Raji (cell line): ENCODE results near the gene FBXW7.

Source experiments
- POLR2A ChIP-seq: IDR thresholded peaks from 2 replicates; pipeline ENCODE4 v1.6.1; 2011; ENCODE audit warnings: low read depth, low read length, control low read depth; ENCODE audit not compliant: insufficient read depth

The FBXW7 gene

DNA sequence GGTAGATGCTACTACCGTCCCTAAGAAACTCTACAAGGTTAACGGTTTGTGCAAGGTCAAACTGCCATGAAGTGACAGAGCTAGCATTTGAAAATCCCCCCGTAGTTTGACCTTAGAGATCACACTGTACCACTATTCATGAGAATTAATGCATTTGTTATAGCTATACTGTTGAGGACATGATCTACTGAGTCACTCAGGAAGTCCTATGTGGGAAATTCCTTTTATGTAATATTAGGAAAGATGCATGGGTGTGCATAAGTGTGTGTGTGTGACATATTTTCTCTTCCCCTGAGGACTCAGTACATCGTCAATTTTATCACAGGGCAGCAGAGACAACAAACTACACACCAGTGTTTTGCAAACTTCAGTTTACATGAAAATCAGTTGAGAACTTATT, 141.1 kb downstream of the FBXW7 start:
- TF ChIP-seq POLR2A: no peak

DNA sequence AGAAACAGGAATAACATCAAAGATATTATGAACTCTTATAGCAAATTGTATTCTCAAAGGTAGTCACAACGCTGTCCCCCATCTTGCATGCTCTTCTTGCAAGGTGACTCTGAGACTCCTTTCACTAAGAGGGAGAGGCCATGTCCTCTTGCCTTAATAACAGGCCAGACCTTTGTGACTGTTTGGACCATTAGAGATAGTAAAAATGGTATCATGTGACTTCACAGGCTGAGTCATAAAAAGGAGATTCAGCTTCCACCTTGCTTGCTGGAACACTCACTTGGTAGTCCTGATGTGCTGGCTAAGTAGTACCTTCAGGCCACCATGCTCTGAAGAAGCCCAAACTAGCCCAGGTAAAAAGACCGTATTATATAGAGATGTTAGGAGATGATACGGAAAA, 143.8 kb downstream of the FBXW7 start:
- TF ChIP-seq POLR2A: no peak

DNA sequence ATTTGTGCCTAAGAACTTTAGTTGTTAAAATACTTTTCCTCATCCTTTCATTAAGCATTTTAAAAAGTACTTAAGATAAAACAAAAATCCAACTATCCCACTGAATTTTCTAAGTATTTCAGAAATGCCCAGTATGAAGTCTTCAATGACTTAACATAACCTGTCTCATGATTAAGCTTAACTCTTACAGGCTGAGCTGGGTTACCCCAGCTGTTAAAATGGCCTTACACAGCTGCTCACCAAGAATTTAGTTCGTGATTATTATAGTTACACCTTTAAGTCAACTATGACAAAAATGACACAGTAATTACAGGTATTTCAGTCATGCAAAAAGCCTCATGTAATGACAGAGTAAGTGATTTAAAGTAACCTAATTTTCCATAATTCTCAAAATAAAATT, 145.7 kb downstream of the FBXW7 start:
- no peak for TF ChIP-seq POLR2A

DNA sequence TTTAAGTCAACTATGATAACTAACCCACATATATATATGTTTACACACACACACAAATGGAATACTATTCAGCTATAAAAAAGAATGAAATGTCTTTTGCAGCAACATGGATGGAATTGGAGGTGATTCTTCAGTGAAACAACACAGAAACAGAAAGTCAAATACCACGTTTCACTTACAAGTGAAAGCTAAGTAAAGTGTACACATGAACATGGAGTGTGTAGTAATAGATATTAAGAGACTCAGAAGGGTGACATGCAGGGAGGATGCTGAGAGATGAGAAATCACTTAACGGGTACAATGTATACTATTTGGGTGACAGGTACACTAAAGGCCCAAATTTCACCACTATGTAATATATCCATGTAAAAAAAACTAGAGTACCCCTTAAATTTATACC, 146.5 kb downstream of the FBXW7 start:
- TF ChIP-seq POLR2A: no peak

DNA sequence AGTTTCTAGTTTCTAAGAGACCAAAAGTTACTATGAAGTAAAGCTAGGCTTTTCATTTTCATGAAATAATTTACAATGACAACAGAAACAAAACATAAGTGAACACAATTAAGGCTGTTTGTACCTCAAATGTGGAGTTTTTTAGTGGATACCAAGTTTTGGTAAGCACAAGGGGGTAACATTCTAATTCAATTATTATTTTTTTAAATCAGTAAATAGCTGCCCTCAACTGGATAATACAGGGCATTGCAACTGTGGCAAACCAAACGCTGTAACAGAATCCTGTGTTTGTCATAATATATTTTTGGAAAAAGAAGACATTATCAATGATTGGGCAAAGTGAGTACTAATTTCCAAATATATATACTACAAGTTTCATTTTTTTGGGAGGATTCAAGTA, 150.3 kb downstream of the FBXW7 start:
- no peak for TF ChIP-seq POLR2A

DNA sequence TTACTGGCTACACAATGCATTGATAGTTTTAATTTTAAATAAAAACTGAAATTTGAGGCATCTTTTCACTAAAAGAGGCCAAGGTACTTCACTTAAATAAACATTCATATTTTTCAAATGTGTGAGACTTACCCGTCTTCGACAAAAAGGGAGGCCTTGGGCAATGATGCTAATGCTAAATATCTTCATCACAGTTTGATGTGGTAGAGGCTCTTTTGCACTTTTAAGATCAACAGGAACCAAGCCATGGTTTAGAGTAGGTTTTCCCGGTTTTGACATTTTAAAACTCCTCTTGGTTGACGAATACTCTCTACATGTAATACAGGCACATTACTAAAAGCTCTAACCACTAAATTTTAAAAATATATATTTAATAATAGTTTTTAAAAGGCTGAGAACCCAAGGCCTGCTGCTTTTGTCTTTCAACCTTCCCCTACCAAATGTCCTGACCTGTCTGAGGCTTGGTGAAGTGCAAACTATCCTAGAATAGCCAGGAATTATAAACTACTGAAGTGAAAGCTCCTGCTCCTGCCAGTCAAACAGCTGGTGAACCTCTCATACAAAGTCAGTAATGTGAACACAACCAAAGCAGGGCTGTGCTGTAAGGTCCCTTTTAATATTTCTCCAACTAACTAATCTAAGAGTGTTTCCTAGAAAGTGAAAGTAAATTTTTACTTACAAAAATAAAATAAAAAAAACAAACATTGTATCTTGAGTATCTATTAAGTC, 153.7 kb downstream of the FBXW7 start:
- no peak for TF ChIP-seq POLR2A

DNA sequence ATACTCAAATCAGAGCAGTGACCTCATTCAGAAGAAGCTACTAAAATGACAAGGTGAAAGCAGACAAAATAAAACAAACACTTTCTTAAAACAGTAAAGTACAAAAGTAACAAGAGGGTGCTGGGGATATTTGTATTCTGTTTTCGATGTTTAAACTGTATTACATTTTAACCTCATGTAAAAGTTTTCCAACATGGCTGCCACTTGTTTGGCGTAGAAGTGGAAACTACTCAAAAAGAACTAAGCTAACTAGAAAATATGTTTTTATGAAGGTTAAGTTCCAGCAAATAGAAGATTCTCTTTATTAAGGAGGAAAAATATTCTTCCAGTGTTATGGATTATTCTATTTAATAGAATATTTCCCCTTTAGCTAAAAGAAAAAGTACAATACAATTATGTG, 155.0 kb downstream of the FBXW7 start:
- no peak for TF ChIP-seq POLR2A

DNA sequence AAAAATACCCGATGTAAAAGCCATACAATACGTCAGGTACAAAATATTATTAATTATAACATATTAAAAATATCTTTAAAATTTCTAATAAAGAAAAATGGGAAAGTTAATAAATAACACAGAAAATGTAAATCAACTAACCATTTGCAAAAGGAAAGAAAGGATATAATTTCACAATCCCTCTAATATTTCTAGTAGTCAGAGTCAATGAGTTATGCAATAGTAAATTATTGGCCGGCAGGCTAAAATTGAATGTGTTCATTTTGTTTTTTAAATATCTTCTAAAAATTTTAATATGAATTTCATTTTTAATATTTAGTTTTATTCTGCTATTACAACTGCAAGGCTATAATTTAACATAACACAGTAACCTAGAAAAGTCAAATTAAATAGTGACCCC, 155.7 kb downstream of the FBXW7 start:
- TF ChIP-seq POLR2A: no peak

DNA sequence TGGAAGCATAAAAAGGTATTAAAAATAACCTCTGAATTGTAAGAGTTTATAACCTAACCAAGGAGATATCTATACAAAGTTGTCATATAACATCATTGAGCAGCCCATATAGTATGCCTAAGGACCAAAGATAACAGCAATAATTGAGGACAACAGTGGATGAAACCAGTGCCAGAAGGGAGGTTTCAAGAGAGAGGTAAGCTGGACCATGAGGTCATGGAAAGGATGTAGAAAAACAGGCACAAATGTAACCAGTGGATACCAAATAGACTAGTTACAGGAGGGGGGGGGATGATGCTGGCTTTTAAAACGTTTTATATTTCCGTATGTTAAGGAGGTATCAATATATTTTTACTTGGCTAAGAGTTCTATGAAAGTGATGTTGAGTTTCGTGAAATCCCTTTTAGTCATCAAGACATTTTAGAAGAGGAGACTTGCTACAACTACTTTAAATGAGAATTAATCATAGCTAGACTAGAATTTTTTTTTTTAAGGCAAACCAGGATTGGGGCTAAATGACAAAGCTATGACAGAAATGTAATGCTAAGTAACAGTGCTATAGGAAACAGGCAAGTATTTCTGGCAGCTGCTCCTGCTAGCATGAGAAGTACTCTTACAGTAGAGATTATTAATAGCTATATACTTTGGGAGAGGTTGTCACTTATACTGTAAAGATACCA, 161.1 kb downstream of the FBXW7 start:
- no peak for TF ChIP-seq POLR2A

DNA sequence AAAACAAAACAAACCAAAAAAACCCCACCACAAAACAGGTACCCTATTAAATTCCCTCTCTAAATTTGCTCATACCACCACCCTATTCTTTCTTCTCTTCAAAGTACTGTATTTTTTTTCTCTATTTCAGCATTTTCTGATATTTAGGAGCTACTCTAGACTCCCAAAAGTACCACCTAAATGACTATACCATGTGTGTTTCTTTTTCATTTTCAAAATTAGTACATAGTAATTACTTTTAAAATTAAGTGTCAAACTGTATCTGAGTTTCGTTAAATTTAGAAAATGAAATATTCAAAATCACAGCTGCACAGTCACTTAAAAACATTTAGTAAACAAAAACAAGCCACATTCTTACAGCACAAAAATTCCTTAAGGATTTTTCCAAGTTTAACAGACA, 161.7 kb downstream of the FBXW7 start:
- TF ChIP-seq POLR2A: no peak

DNA sequence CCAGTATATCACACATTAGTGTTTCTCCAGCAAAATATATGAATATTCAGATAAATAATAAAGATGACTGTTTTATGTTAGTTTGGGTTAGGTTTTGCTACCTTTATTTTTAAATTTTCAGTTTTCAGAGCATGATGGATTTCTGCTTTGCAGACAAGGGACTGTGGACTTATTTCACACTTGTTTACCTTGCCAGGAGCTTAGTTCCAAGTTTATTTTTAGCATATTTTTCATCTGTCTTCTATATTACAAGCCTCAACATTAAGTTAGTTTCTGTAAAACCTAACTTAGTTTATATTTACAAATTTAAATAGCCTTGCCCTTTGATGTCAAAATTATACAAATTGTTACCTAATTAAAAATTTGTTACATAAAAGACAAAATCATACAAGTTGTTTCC, 163.4 kb downstream of the FBXW7 start:
- TF ChIP-seq POLR2A: no peak

DNA sequence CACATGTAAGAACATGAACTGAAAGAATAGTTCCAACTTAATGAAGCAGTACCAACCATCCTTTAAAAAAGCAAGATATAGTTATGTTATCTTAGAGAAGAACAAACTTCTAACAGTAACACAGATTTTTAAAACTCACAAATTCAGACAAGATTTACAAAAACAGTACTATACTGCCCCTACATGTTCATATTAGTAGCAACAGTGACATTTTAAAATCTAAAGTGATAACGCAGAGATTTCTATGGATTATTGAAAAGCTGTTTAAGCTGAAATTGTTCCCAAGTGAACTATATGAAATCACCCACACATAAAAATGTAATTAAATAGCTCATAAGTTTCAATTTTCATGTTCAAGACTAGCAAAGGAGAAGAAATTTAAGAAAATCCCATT, 166.0 kb downstream of the FBXW7 start:
- no peak for TF ChIP-seq POLR2A

DNA sequence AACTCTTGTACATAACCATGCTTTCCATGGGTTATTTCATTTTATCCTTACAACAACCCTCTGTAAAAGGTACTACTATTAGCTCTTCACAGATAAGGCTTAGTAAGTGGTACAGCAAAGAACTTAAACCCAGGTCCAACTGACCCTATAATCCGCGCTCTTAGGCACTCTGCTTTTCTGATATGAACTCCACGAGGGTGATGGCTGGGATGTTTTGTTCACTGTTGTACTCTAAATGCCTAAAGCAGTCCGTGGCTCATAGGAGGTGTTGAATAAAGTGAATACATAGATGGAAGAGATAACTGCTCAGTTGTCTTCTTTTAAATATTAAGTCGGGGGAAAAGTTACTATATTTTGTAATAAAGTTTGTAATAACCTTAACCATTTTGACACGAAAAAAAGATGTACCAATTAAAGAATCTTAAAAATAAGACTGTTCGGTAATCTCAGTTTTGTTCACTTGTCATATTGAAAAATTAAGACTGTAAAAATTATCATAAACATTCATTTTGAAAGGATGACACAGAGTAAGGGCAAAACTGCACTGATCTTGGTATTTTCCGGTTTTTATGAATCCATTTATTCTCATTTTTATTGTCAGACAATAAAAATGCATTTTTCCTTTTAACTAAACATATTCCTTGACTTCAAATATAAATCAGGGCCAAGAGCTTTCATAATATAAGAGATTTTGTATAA, 166.5 kb downstream of the FBXW7 start:
- no peak for TF ChIP-seq POLR2A

DNA sequence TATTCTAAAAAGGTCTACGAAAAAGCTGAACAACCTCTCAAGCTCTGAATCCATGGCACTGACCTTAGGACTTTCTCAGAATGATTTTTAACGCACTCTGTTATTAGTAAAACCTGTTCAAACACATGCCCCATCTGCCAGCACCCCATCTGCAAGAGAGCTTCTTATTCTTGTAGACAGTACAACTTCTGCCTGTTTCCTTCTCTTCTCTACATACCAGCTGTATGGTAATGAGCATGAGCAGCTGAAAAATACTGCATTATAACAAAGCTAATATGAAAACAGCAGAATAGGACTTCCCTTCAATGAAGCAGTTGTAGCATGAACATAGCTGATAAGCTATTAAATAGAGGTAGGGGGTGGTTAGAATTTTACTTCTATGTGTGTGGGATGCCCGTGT, 167.9 kb downstream of the FBXW7 start:
- TF ChIP-seq POLR2A: no peak

DNA sequence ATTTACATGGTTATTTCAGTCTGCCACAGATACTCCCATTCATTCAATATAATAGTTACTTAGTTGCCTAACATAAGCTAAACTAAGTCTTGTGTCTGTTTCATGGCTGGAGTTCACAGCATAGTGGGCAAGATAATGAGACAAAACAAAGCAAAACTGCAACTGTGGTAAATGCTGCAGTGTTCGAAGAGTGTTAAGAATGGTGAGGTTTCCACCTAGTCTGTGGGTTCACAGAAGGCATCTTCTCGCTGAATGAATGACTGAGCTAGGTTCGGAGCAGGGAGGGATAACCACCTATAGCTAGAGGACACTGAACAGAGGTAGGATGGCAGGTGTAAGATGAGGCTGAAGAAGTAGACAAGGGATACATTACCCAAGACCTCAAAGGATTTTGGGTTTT, 171.0 kb downstream of the FBXW7 start:
- TF ChIP-seq POLR2A: no peak

DNA sequence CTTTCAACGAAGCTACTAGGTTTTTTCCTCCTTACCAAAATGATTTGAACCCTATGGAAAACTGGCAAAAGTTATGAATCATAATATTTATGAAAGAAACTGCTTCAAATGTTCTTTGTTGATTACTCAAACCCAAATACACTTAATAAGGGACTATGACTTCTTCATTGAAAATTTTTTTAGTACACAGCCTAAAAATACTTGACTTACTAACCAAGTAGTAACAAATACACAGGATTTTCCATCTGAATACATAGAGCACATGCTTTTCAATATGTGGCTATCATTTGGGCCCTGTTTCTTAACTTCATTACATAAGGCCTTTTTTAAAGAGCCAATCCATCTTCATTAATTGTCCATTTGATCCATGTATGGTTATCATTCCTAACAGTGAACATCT, 171.5 kb downstream of the FBXW7 start:
- TF ChIP-seq POLR2A: no peak

DNA sequence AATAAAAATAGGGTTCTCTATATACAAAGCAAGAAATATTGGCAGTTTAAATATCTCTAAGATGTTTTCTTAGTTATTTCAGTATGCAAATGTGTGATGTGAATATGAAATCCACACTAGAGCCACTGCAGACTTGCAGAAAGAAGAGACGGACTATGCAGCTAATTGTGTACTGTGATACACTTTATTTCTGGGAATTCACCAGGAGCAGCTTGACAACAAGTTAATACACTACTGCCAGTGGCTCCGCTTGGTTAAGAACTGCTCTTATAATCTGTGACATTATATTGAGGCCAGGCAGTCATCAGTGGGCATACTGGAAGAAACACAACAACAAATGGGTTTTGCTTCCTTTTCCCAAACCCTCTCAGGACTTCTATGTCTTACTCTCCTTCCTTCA, 172.0 kb downstream of the FBXW7 start:
- TF ChIP-seq POLR2A: no peak

DNA sequence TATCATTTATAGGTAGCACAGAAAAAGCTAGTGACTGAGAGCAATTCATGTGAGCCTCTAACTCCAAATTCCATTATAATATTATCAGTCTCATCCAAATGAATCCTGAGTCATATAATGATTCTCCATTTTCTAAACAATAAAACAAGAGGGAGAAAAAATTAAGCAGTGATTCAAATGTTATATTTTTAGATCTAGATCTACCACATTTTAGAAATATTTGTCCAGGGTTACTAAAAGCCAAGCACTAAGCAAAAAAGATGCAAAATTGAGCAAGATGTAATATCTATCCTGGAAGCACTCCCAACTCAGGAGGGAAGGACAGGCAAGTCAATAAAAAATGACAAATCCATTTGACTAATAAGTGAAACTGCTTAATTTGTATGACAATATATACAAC, 172.8 kb downstream of the FBXW7 start:
- no peak for TF ChIP-seq POLR2A
